ENCODE results near the gene SLC8A1.

DNA sequence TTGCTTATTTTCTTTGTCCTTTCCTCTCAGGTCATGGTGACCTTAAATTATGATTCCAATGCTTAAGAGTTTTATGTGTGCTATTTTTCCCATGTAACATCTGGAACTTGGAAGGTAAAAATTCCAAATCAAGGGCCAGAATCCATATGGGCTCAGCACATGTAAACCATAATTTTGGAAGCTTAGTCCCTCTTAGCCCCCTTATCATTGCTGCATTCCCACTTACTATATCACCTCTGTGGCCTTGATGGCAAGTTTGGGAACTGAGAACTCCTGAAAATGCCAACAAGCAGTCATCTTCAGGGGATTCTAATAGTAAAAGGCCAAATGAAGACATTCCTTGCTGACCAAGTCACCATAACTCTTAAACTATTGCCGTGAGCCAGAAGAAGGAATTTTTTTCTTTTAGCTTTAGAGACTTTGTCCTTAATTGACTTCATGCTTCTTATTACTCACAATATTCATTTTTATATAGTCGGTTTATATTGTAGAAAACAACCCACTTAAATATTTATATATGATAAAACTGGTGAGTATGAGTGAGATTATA is 251.4 kb downstream of the SLC8A1 start:
- TF ChIP-seq, protein P1, sequence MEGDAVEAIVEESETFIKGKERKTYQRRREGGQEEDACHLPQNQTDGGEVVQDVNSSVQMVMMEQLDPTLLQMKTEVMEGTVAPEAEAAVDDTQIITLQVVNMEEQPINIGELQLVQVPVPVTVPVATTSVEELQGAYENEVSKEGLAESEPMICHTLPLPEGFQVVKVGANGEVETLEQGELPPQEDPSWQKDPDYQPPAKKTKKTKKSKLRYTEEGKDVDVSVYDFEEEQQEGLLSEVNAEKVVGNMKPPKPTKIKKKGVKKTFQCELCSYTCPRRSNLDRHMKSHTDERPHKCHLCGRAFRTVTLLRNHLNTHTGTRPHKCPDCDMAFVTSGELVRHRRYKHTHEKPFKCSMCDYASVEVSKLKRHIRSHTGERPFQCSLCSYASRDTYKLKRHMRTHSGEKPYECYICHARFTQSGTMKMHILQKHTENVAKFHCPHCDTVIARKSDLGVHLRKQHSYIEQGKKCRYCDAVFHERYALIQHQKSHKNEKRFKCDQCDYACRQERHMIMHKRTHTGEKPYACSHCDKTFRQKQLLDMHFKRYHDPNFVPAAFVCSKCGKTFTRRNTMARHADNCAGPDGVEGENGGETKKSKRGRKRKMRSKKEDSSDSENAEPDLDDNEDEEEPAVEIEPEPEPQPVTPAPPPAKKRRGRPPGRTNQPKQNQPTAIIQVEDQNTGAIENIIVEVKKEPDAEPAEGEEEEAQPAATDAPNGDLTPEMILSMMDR (IDR thresholded peaks at IDR 0.05 in 4 of 5, conservative IDR thresholded peaks at IDR 0.05 in 1 of 5) = no peak
- TF ChIP-seq POLR2A (IDR thresholded peaks at IDR 0.05) = no peak
